ENCODE results near the gene HS1BP3. TPM values are rescaled to one million over a fixed set of nuclear protein-coding genes. Genes with fewer than 3 reads are reported as not detected.
A peak's percentile ranks its signal among the peaks of the same experiment; 100 is the strongest.

HS1BP3 gene
- total and polyA plus RNA-seq, 8 donors, result 9.5 to 16.8 (median 10.8) TPM

GRCh38 chr2:20667151-20667530 lies 16.2 kb upstream of the HS1BP3 start:
- TF ChIP-seq CTCF (IDR thresholded peaks at IDR 0.05), result no peak
- FAIRE-seq, result no peak
- intact Hi-C loops (cut with DNase I), result loop anchor here in 2 of 3 donors (5.0 to 10.0 kb wide), 3 partner anchors 88 to 300 kb away; no protein-coding TSS in a partner anchor
- no peak for DNase-seq
- Histone ChIP-seq H3K36me3 (no peaks in the 10 kb centered on the region), H3K4me1 (no peaks in the 10 kb centered on the region), H3K27me3 (peaks cover 0 to 25% (median 8%) of the 10 kb centered on the region in 4 donors), H3K9me3 (no peaks in the 10 kb centered on the region), H3K27ac (no peak overlapping the region), H3K4me3 (peak overlapping the region; percentile 7 to 46 (median 22))
- peak in 3 of 4 donors; percentile 5 to 36 (median 11) for ATAC-seq
- 0 to 1% methylated on average over 6 to 62 of the region's 62 CpGs for WGBS, 2 donors

GRCh38 chr2:20666304-20667150 lies 15.6 kb upstream of the HS1BP3 start, which contains the start of gene GDF7:
Gene GDF7 (plus strand): TSS chr2:20667144. CDS start chr2:20667240, 96 bp downstream.
- peak within 1 kb of the TSS; percentile 7 to 46 (median 22) for H3K4me3 ChIP-seq
- DNase-seq, result peak in 2 of 6 donors; percentile 64 to 82
- intact Hi-C loops (cut with DNase I), result loop anchor here in 2 of 3 donors (5.0 to 10.0 kb wide), 3 partner anchors 88 to 301 kb away; no protein-coding TSS in a partner anchor
- no peaks in the 10 kb centered on the region for H3K9me3 ChIP-seq
- no peaks in the 10 kb centered on the region for H3K36me3 ChIP-seq
- H3K27ac ChIP-seq, result peak within 1 kb of the TSS in 1 of 4 donors; percentile 5
- no peaks in the 10 kb centered on the region for H3K4me1 ChIP-seq
- peak in 1 of 4 donors; percentile 7 for TF ChIP-seq CTCF (IDR thresholded peaks at IDR 0.05)
- no peak for FAIRE-seq
- H3K27me3 ChIP-seq, result peaks cover 0 to 21% (median 8%) of the 10 kb centered on the region in 4 donors
- 2% methylated on average over 52 to 85 of the region's 86 CpGs for WGBS, 2 donors
- peak; percentile 20 to 61 (median 46) for ATAC-seq

GRCh38 chr2:20666005-20666303 lies 15.1 kb upstream of the HS1BP3 start:
- FAIRE-seq (no peak), DNase-seq (no peak), ATAC-seq (peak in 2 of 4 donors; percentile 5 to 9)
- TF ChIP-seq CTCF (IDR thresholded peaks at IDR 0.05), result no peak
- 2 to 3% methylated on average over 33 to 34 of the region's 34 CpGs for WGBS, 2 donors
- Histone ChIP-seq H3K9me3 (no peaks in the 10 kb centered on the region), H3K27me3 (peaks cover 0 to 17% (median 7%) of the 10 kb centered on the region in 4 donors), H3K4me1 (no peaks in the 10 kb centered on the region), H3K36me3 (no peaks in the 10 kb centered on the region), H3K27ac (peak overlapping the region in 1 of 4 donors; percentile 5), H3K4me3 (peak overlapping the region in 2 of 4 donors; percentile 36 to 46)
- intact Hi-C loops (cut with DNase I), result loop anchor here in 2 of 3 donors (5.0 to 10.0 kb wide), 3 partner anchors 89 to 301 kb away; no protein-coding TSS in a partner anchor

GRCh38 chr2:20665243-20666004 lies 14.5 kb upstream of the HS1BP3 start:
- no peaks in the 10 kb centered on the region for H3K4me1 ChIP-seq
- intact Hi-C loops (cut with DNase I), result loop anchor here in 2 of 3 donors (5.0 to 10.0 kb wide), 3 partner anchors 89 to 302 kb away; no protein-coding TSS in a partner anchor
- no peak for FAIRE-seq
- ATAC-seq, result no peak
- no peak for DNase-seq
- TF ChIP-seq CTCF (IDR thresholded peaks at IDR 0.05), result no peak
- peak overlapping the region in 2 of 4 donors; percentile 36 to 46 for H3K4me3 ChIP-seq
- H3K27ac ChIP-seq, result no peak overlapping the region
- H3K36me3 ChIP-seq, result no peaks in the 10 kb centered on the region
- no peaks in the 10 kb centered on the region for H3K9me3 ChIP-seq
- H3K27me3 ChIP-seq, result peaks cover 0 to 12% (median 6%) of the 10 kb centered on the region in 4 donors
- WGBS, 2 donors, result 13 to 14% methylated on average over 49 of the region's 49 CpGs

Measured in pancreas (tissue), 10 donors.